ENCODE measurements around the gene PLK5.

Gene PLK5

DNA sequence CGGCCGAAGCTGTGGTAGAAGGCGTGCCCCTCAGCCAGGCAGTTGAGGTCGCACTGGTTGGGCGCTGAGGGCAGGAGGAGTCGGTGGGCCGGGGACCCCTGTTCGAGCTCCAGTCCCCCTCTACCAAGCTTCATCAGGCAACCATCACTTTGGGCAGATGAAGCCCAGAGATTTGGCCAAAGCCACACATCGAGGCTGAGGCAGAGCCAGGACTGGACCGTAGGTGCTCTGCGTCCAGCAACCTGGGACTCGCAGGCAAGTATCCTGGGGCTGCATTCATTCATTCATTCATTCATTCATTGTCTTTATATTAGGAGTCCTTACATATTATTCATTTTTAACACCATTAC, 15.4 kb upstream of the PLK5 start:
- Histone ChIP-seq H3K4me3 (IDR thresholded peaks at IDR 0.05; ENCODE audit: insufficient read depth, low read depth, low read length) (no peak overlapping the region), H3K79me2 (ENCODE audit: insufficient read depth, low read depth) (no peaks in the 10 kb centered on the region), H3K27ac (no peak overlapping the region), H3K4me1 (ENCODE audit: low read depth, poor library complexity, severe bottlenecking) (peaks cover 6% of the 10 kb centered on the region), H4K20me1 (ENCODE audit: insufficient read depth) (no peaks in the 10 kb centered on the region), H3K4me2 (no peak overlapping the region), H2AFZ (ENCODE audit: low read depth) (no peak overlapping the region; the same call in 1 of the 2 replicates), H3K27me3 (ENCODE audit: insufficient read depth, low read depth) (peaks cover 68% of the 10 kb centered on the region), H3K36me3 (ENCODE audit: insufficient read depth) (no peaks in the 10 kb centered on the region), H3K9ac (no peak overlapping the region)
- TF ChIP-seq CTCF (conservative IDR thresholded peaks at IDR 0.05; ENCODE audit: low read depth, low read length) = no peak

- no peak for TF ChIP-seq CTCF (conservative IDR thresholded peaks at IDR 0.05; ENCODE audit: low read depth, low read length)
- H3K36me3 ChIP-seq (ENCODE audit: insufficient read depth) = no peaks in the 10 kb centered on the region
- H3K27ac ChIP-seq = no peak overlapping the region
- no peak overlapping the region for H3K4me3 ChIP-seq (IDR thresholded peaks at IDR 0.05; ENCODE audit: insufficient read depth, low read depth, low read length)
- no peak overlapping the region for H3K4me2 ChIP-seq
- H3K4me1 ChIP-seq (ENCODE audit: low read depth, poor library complexity, severe bottlenecking) = peaks cover 6% of the 10 kb centered on the region
- H2AFZ ChIP-seq (ENCODE audit: low read depth) = no peak overlapping the region
- H4K20me1 ChIP-seq (ENCODE audit: insufficient read depth) = no peaks in the 10 kb centered on the region
- H3K27me3 ChIP-seq (ENCODE audit: insufficient read depth, low read depth) = peaks cover 56% of the 10 kb centered on the region
- no peaks in the 10 kb centered on the region for H3K79me2 ChIP-seq (ENCODE audit: insufficient read depth, low read depth)
- no peak overlapping the region for H3K9ac ChIP-seq
Observed at GRCh38 chr19:1509602-1510441, 14.1 kb upstream of the PLK5 start.

- no peak overlapping the region for H3K9ac ChIP-seq
- H3K4me2 ChIP-seq = no peak overlapping the region
- peaks cover 53% of the 10 kb centered on the region for H3K27me3 ChIP-seq (ENCODE audit: insufficient read depth, low read depth)
- TF ChIP-seq CTCF (conservative IDR thresholded peaks at IDR 0.05; ENCODE audit: low read depth, low read length) = no peak
- H3K36me3 ChIP-seq (ENCODE audit: insufficient read depth) = no peaks in the 10 kb centered on the region
- H2AFZ ChIP-seq (ENCODE audit: low read depth) = no peak overlapping the region
- H3K4me3 ChIP-seq (IDR thresholded peaks at IDR 0.05; ENCODE audit: insufficient read depth, low read depth, low read length) = no peak overlapping the region
- no peaks in the 10 kb centered on the region for H4K20me1 ChIP-seq (ENCODE audit: insufficient read depth)
- peaks cover 6% of the 10 kb centered on the region for H3K4me1 ChIP-seq (ENCODE audit: low read depth, poor library complexity, severe bottlenecking)
- no peaks in the 10 kb centered on the region for H3K79me2 ChIP-seq (ENCODE audit: insufficient read depth, low read depth)
- no peak overlapping the region for H3K27ac ChIP-seq
Observed at GRCh38 chr19:1510442-1510806, 13.5 kb upstream of the PLK5 start.

GRCh38 chr19:1510807-1511206, 13.1 kb upstream of the PLK5 start:
- Histone ChIP-seq H3K4me2 (no peak overlapping the region), H3K79me2 (ENCODE audit: insufficient read depth, low read depth) (no peaks in the 10 kb centered on the region), H3K9ac (no peak overlapping the region), H3K36me3 (ENCODE audit: insufficient read depth) (no peaks in the 10 kb centered on the region), H2AFZ (ENCODE audit: low read depth) (no peak overlapping the region), H3K4me1 (ENCODE audit: low read depth, poor library complexity, severe bottlenecking) (peaks cover 6% of the 10 kb centered on the region), H4K20me1 (ENCODE audit: insufficient read depth) (no peaks in the 10 kb centered on the region), H3K27ac (no peak overlapping the region), H3K27me3 (ENCODE audit: insufficient read depth, low read depth) (peaks cover 50% of the 10 kb centered on the region), H3K4me3 (IDR thresholded peaks at IDR 0.05; ENCODE audit: insufficient read depth, low read depth, low read length) (no peak overlapping the region)
- TF ChIP-seq CTCF (conservative IDR thresholded peaks at IDR 0.05; ENCODE audit: low read depth, low read length) = no peak
